CD4-positive, alpha-beta T cell (primary cell): ENCODE results near the gene SV2C. TPM values are rescaled to one million over a fixed set of nuclear protein-coding genes. Genes with fewer than 3 reads are reported as not detected.

Source experiments
- ATAC-seq: fragments of 200-7000 bp; cut with Tn5 transposase; one replicate; pipeline ENCODE4 v1.10.0; 2022; ENCODE audit warnings: mild to moderate bottlenecking; ENCODE audit not compliant: poor library complexity
- CTCF ChIA-PET: fragments of 350-600 bp; sonication (Branson Sonifier 250); formaldehyde crosslinking; loops from one replicate; lab custom pipeline; 2021; ENCODE audit warnings: antibody characterized with exemption, inconsistent platforms; lab: Charles Lee
- POLR2A ChIA-PET: fragments of 350-600 bp; sonication (Branson Sonifier 250); formaldehyde crosslinking; loops from one replicate; lab custom pipeline; 2021; ENCODE audit warnings: antibody characterized with exemption, inconsistent platforms; lab: Charles Lee
- DNase-seq, 14 experiments: peaks; one replicate each; pipeline ENCODE4 v3.0.0-alpha.2; 2013 to 2020; ENCODE audit warnings: mixed read lengths in 2 of 14
- H3K27ac ChIP-seq, 2 donors: one replicate each; pipeline versions ENCODE4 v1.5.1 to v1.7.0; 2013; ENCODE audit warnings: low read length in 2 of 2, low read depth in 1 of 2, mild to moderate bottlenecking in 1 of 2
- H3K27me3 ChIP-seq, 2 experiments: 1 replicate in 1 of 2; 2 replicates in 1 of 2; pipeline versions ENCODE4 v1.6.1 to v1.7.0; 2013; ENCODE audit warnings: low read length in 2 of 2, control low read depth in 1 of 2, mild to moderate bottlenecking in 1 of 2, moderate library complexity in 1 of 2; ENCODE audit not compliant: insufficient read depth in 2 of 2, control insufficient read depth in 1 of 2
- H3K36me3 ChIP-seq: one replicate; pipeline ENCODE4 v1.6.1; 2013; ENCODE audit warnings: low read length, control low read depth; ENCODE audit not compliant: insufficient read depth
- H3K4me1 ChIP-seq: one replicate; pipeline ENCODE4 v1.6.1; 2013; ENCODE audit warnings: low read length, control low read depth; ENCODE audit not compliant: insufficient read depth
- H3K4me3 ChIP-seq: one replicate; pipeline ENCODE4 v1.5.1; 2013; ENCODE audit warnings: mild to moderate bottlenecking, low read length, moderate library complexity
- H3K9me3 ChIP-seq, 2 experiments: 1 replicate in 1 of 2; 2 replicates in 1 of 2; pipeline versions ENCODE4 v1.6.1 to v1.7.0; 2013; ENCODE audit warnings: low read length in 2 of 2, mild to moderate bottlenecking in 2 of 2, control low read depth in 1 of 2, moderate library complexity in 1 of 2; ENCODE audit not compliant: control insufficient read depth in 1 of 2, insufficient read depth in 1 of 2
- H3K27ac Mint-ChIP-seq: one replicate; pipeline ENCODE4 v1.8.0; 2020; ENCODE audit warnings: mixed read lengths
- H3K27me3 Mint-ChIP-seq: one replicate; pipeline ENCODE4 v1.8.0; 2021; ENCODE audit warnings: mixed read lengths
- H3K36me3 Mint-ChIP-seq: one replicate; pipeline ENCODE4 v1.8.0; 2021; ENCODE audit warnings: low read depth, mixed read lengths
- H3K4me1 Mint-ChIP-seq: one replicate; pipeline ENCODE4 v1.8.0; 2021; ENCODE audit warnings: low read depth, mixed read lengths
- H3K4me3 Mint-ChIP-seq: one replicate; pipeline ENCODE4 v1.8.0; 2020; ENCODE audit warnings: mild to moderate bottlenecking, mixed read lengths
- H3K9me3 Mint-ChIP-seq: one replicate; pipeline ENCODE4 v1.8.0; 2020; ENCODE audit warnings: mixed read lengths
- CTCF ChIP-seq: fragments of 200-600 bp; IDR thresholded peaks from one replicate; pipeline ENCODE4 v1.8.0; 2022; ENCODE audit warnings: antibody characterized with exemption, mild to moderate bottlenecking
- intact Hi-C, 2 experiments: fragments of 100-400 bp; cut with DNase I in 1 of 2; cut with micrococcal nuclease in 1 of 2; formaldehyde crosslinking; loops; one replicate each; pipeline versions ENCODE4 v1.15.1 to v1.9.0; 2023 to 2025; cut with DNase I, micrococcal nuclease
- total RNA-seq, 174 experiments: library from RNA in 2 of 174; stranded (reverse) in 2 of 174; gene quantifications; one replicate each; pipeline ENCODE4 v1.2.3 and lab custom pipeline; 2021 to 2026

SV2C gene
- total RNA-seq, 2 experiments from 2014 or later, result 0.03 to 0.08 TPM

- no peaks in the 10 kb centered on the region for H3K9me3 ChIP-seq
- peaks cover 4% of the 10 kb centered on the region for H3K9me3 Mint-ChIP-seq
- ChIA-PET CTCF (no interaction called here), POLR2A (no interaction called here)
- no peak for TF ChIP-seq CTCF
- peaks cover 0 to 7% of the 10 kb centered on the region in 2 experiments for H3K27me3 ChIP-seq
- H3K27ac Mint-ChIP-seq, result no peak overlapping the region
- no peaks in the 10 kb centered on the region for H3K4me1 Mint-ChIP-seq
- intact Hi-C loops, result no loop called here
- DNase-seq, result no peak
- H3K27ac ChIP-seq, result no peak overlapping the region
- no peaks in the 10 kb centered on the region for H3K4me1 ChIP-seq
- H3K36me3 ChIP-seq, result no peaks in the 10 kb centered on the region
- no peak overlapping the region for H3K4me3 Mint-ChIP-seq
- no peak for ATAC-seq
- H3K4me3 ChIP-seq, result no peak overlapping the region
- peaks cover 36% of the 10 kb centered on the region for H3K27me3 Mint-ChIP-seq
- H3K36me3 Mint-ChIP-seq, result no peaks in the 10 kb centered on the region
Measured at GRCh38 chr5:76152161-76152560, 69.0 kb downstream of the SV2C start.

GRCh38 chr5:76152700-76153099 is 69.5 kb downstream of the SV2C start:
- Mint-ChIP-seq H3K27ac (no peak overlapping the region), H3K27me3 (peaks cover 36% of the 10 kb centered on the region), H3K4me1 (no peaks in the 10 kb centered on the region), H3K36me3 (no peaks in the 10 kb centered on the region), H3K9me3 (peaks cover 6% of the 10 kb centered on the region), H3K4me3 (no peak overlapping the region)
- H3K36me3 ChIP-seq, result no peaks in the 10 kb centered on the region
- ChIA-PET CTCF (no interaction called here), POLR2A (no interaction called here)
- TF ChIP-seq CTCF, result no peak
- intact Hi-C loops, result no loop called here
- ATAC-seq (no peak), DNase-seq (no peak)
- H3K9me3 ChIP-seq, result no peaks in the 10 kb centered on the region
- H3K4me3 ChIP-seq, result no peak overlapping the region
- peaks cover 0 to 7% of the 10 kb centered on the region in 2 experiments for H3K27me3 ChIP-seq
- no peaks in the 10 kb centered on the region for H3K4me1 ChIP-seq
- H3K27ac ChIP-seq, result no peak overlapping the region

GRCh38 chr5:76153271-76153670 is 70.1 kb downstream of the SV2C start:
- H3K27ac ChIP-seq, result no peak overlapping the region
- DNase-seq (no peak), ATAC-seq (no peak)
- H3K27me3 ChIP-seq, result peaks cover 0 to 7% of the 10 kb centered on the region in 2 experiments
- H3K36me3 ChIP-seq, result no peaks in the 10 kb centered on the region
- H3K4me1 ChIP-seq, result no peaks in the 10 kb centered on the region
- peaks cover 6% of the 10 kb centered on the region for H3K9me3 Mint-ChIP-seq
- H3K9me3 ChIP-seq, result no peaks in the 10 kb centered on the region
- no peak overlapping the region for H3K4me3 Mint-ChIP-seq
- H3K27me3 Mint-ChIP-seq, result peaks cover 36% of the 10 kb centered on the region
- TF ChIP-seq CTCF, result no peak
- no peaks in the 10 kb centered on the region for H3K4me1 Mint-ChIP-seq
- no peak overlapping the region for H3K4me3 ChIP-seq
- ChIA-PET CTCF (no interaction called here), POLR2A (no interaction called here)
- no peak overlapping the region for H3K27ac Mint-ChIP-seq
- intact Hi-C loops, result no loop called here
- no peaks in the 10 kb centered on the region for H3K36me3 Mint-ChIP-seq
